ENCODE measurements around the gene TM4SF1. TPM values are rescaled to one million over a fixed set of nuclear protein-coding genes. Genes with fewer than 3 reads are reported as not detected.

The TM4SF1 gene
- total RNA-seq, 1 donor from 2014 or later = 0.97 TPM

- H3K27me3 Mint-ChIP-seq (ENCODE audit: unreplicated experiment) = peaks cover 3% of the 10 kb centered on the region
- peaks cover 15% of the 10 kb centered on the region for H3K36me3 Mint-ChIP-seq (ENCODE audit: low read depth, unreplicated experiment)
- peaks cover 50% of the 10 kb centered on the region for H3K4me1 Mint-ChIP-seq (ENCODE audit: unreplicated experiment)
- no peak overlapping the region for H3K27ac Mint-ChIP-seq (ENCODE audit: unreplicated experiment)
- TF ChIP-seq, protein P1, sequence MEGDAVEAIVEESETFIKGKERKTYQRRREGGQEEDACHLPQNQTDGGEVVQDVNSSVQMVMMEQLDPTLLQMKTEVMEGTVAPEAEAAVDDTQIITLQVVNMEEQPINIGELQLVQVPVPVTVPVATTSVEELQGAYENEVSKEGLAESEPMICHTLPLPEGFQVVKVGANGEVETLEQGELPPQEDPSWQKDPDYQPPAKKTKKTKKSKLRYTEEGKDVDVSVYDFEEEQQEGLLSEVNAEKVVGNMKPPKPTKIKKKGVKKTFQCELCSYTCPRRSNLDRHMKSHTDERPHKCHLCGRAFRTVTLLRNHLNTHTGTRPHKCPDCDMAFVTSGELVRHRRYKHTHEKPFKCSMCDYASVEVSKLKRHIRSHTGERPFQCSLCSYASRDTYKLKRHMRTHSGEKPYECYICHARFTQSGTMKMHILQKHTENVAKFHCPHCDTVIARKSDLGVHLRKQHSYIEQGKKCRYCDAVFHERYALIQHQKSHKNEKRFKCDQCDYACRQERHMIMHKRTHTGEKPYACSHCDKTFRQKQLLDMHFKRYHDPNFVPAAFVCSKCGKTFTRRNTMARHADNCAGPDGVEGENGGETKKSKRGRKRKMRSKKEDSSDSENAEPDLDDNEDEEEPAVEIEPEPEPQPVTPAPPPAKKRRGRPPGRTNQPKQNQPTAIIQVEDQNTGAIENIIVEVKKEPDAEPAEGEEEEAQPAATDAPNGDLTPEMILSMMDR (IDR thresholded peaks at IDR 0.05; ENCODE audit: unreplicated experiment) = no peak
- no peak for DNase-seq (ENCODE audit: low spot score)
- H3K4me3 Mint-ChIP-seq (ENCODE audit: unreplicated experiment) = no peak overlapping the region
- peaks cover 8% of the 10 kb centered on the region for H3K9me3 Mint-ChIP-seq (ENCODE audit: unreplicated experiment)
Measured at GRCh38 chr3:149376718-149377407, 586 bp downstream of the TM4SF1 start.

DNA sequence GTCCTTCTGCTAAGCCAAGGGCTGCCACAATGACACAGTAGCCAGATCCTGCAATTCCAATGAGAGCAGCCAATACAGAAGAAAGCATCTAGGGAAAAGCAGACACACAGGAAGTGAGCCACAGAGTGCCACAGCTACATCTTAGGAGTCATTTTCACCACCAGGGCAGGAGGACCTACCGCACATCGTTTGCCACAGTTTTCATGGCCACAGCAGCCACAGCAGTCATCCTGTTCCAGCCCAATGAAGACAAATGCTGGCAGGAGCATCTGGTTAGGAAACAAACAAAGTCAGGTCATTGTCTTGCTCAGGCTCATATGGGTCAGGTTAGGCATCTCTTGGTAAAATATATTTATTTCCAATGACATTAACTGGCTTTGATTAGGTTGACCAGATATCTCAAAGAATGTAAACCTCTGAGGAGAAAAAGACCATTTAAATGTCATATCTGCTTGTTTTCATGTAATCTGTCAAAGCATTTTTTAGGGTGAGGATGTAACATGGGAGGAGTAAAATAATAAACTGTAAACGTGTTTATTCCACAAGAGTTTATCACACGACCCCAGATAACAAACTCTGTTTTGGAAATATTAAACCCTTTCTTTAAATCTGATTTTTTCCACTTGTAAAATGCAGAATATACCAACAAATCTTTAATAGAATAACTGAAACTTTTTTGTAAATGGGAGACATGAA lies 1.8 kb downstream of the TM4SF1 start:
- Mint-ChIP-seq H3K27ac (ENCODE audit: unreplicated experiment) (no peak overlapping the region), H3K36me3 (ENCODE audit: low read depth, unreplicated experiment) (peaks cover 7% of the 10 kb centered on the region), H3K27me3 (ENCODE audit: unreplicated experiment) (peaks cover 1% of the 10 kb centered on the region), H3K4me3 (ENCODE audit: unreplicated experiment) (no peak overlapping the region), H3K4me1 (ENCODE audit: unreplicated experiment) (peaks cover 56% of the 10 kb centered on the region), H3K9me3 (ENCODE audit: unreplicated experiment) (no peaks in the 10 kb centered on the region)
- DNase-seq (ENCODE audit: low spot score) = no peak
- TF ChIP-seq, protein P1 (IDR thresholded peaks at IDR 0.05; ENCODE audit: unreplicated experiment) = no peak

DNA sequence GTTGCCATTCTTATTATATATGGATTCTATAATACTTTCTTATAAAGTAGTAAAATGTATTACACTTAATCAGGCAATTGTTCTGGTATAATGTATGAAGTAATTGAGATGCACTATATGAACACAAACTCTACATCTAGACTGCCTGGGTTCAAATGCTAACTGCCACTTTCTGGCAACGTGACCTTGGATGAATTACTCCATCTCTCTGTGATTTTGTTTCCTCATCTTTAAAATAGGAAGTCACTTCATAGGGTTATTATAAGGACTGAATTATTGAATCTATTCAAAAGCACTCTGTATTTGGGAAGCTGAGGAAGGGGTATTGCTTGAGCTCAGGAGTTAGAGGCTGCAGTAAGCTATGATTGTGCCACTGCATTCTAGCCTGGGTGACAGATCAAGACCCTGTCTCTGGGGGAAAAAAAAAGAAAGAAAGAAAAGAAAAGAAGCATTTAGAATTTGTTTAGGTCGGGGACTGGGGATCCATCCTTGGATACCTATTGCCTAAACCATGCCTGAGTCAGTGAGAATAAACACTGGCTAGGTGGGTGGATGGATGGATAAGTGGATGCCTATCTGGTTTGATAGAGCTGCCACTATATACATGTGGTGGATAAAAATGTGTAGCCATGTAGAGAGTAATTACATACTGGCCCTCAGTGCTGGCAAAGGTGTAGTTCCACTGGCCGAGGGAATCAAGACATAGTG lies 2.5 kb downstream of the TM4SF1 start:
- no peak for DNase-seq (ENCODE audit: low spot score)

DNA sequence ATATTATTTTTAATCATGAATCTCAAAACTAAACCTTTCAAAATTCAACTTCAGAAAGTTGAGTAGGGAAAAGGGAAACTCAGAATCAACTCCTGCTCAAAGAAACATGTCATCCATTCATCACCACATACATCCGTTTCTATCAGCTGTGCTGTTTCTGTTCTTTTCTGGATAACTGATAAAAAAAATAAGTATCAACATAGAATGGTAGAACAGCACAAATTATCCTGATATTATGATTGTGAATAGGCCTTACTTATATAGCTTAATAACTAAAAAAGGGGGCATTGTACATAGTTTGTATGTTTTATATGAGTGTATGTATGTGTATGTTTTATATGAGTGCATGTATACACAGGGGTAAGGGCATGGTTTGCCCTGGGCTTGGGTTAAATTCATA lies 3.1 kb downstream of the TM4SF1 start:
- peaks cover 1% of the 10 kb centered on the region for H3K27me3 Mint-ChIP-seq (ENCODE audit: unreplicated experiment)
- no peak overlapping the region for H3K27ac Mint-ChIP-seq (ENCODE audit: unreplicated experiment)
- peaks cover 7% of the 10 kb centered on the region for H3K36me3 Mint-ChIP-seq (ENCODE audit: low read depth, unreplicated experiment)
- H3K9me3 Mint-ChIP-seq (ENCODE audit: unreplicated experiment) = no peaks in the 10 kb centered on the region
- no peak for DNase-seq (ENCODE audit: low spot score)
- H3K4me3 Mint-ChIP-seq (ENCODE audit: unreplicated experiment) = no peak overlapping the region
- peaks cover 68% of the 10 kb centered on the region for H3K4me1 Mint-ChIP-seq (ENCODE audit: unreplicated experiment)
- TF ChIP-seq, protein P1 (IDR thresholded peaks at IDR 0.05; ENCODE audit: unreplicated experiment) = no peak

More for the DNA sequence above, 2.5 kb downstream of the TM4SF1 start:
- Mint-ChIP-seq H3K9me3 (ENCODE audit: unreplicated experiment) (no peaks in the 10 kb centered on the region), H3K27ac (ENCODE audit: unreplicated experiment) (no peak overlapping the region), H3K4me1 (ENCODE audit: unreplicated experiment) (peaks cover 63% of the 10 kb centered on the region), H3K4me3 (ENCODE audit: unreplicated experiment) (no peak overlapping the region), H3K36me3 (ENCODE audit: low read depth, unreplicated experiment) (peaks cover 7% of the 10 kb centered on the region), H3K27me3 (ENCODE audit: unreplicated experiment) (peaks cover 1% of the 10 kb centered on the region)
- TF ChIP-seq, protein P1 (IDR thresholded peaks at IDR 0.05; ENCODE audit: unreplicated experiment) = no peak
